ENCODE measurements around the gene KCNAB1.

KCNAB1 gene

DNA sequence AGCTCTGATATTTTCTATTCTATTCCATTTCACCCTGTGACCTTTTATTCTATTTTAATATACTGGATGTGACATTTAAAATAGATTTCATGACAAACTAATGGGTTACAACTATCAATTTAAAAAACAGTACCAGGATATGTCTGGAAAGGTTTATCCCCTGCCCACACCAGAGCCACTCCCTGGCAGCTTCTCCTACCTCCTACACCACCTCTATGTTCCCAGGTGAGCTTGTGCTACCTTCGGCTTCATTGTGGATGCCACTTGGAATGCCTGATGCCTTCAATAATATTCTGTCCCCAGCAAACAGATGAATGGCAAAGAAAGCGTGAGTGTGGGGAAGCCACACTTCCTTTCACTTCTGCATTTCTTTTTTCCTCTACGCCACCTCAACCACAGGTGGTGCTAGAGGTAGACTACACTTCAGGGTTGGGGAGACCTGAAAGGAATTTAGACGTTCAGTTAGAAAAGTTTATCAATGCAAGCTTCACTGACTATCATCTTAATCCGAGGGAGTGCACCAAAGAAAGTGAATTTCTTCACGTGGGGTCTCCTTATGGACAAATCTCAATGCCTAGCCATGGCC, 221.5 kb downstream of the KCNAB1 start:
- Histone ChIP-seq H3K9me3 (ENCODE audit: low read length) (no peaks in the 10 kb centered on the region), H3K9me2 (ENCODE audit: low read depth, low read length) (no peaks in the 10 kb centered on the region), H3K27ac (ENCODE audit: low read depth, low read length, poor library complexity, severe bottlenecking) (no peak overlapping the region), H3K36me3 (ENCODE audit: insufficient read depth, low read length) (no peaks in the 10 kb centered on the region), H3K79me2 (ENCODE audit: insufficient read depth, low read length) (no peaks in the 10 kb centered on the region), H4K20me1 (ENCODE audit: insufficient read depth, low read length) (no peaks in the 10 kb centered on the region), H3K4me2 (ENCODE audit: low read length) (peak overlapping the region; percentile 28), H3F3A (ENCODE audit: insufficient read depth, low read length) (no peaks in the 10 kb centered on the region), H3K4me1 (ENCODE audit: insufficient read depth, low read length, severe bottlenecking) (peaks cover 12% of the 10 kb centered on the region), H2AFZ (ENCODE audit: low read length) (no peak overlapping the region), H3K4me3 (ENCODE audit: low read depth, low read length, poor library complexity, severe bottlenecking) (no peak overlapping the region), H3K27me3 (ENCODE audit: insufficient read depth, low read length) (no peaks in the 10 kb centered on the region), H3K9ac (ENCODE audit: low read length) (no peak overlapping the region)
- TF ChIP-seq EZH2 (IDR thresholded peaks at IDR 0.05; ENCODE audit: borderline replicate concordance, low read length) (no peak), CTCF (IDR thresholded peaks at IDR 0.05; ENCODE audit: low read length) (peak; percentile 68)

DNA sequence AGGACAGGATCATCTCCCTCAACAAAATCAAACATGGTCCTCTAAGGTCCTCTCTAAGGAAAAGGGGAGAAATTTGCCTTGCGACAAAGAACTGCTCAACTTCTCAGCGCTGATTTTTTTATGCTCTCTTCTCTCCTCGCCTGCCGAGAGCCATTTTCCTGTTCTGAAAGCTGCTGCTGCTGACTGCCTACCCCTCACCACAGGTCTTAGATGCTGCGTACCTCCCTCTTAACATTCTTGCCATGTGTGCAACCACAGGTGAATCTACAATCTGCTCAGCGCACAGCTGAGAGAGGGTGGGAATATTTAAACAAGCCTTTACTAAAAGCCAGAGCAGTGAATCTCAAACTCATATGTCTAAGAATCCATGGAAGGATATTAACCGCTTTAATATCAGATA, 223.8 kb downstream of the KCNAB1 start:
- H3K79me2 ChIP-seq (ENCODE audit: insufficient read depth, low read length), result no peaks in the 10 kb centered on the region
- H3K27me3 ChIP-seq (ENCODE audit: insufficient read depth, low read length), result no peaks in the 10 kb centered on the region
- H3F3A ChIP-seq (ENCODE audit: insufficient read depth, low read length), result no peaks in the 10 kb centered on the region
- no peaks in the 10 kb centered on the region for H3K9me3 ChIP-seq (ENCODE audit: low read length)
- no peak overlapping the region for H3K4me2 ChIP-seq (ENCODE audit: low read length)
- no peak for TF ChIP-seq CTCF (IDR thresholded peaks at IDR 0.05; ENCODE audit: low read length)
- no peak for TF ChIP-seq EZH2 (IDR thresholded peaks at IDR 0.05; ENCODE audit: borderline replicate concordance, low read length)
- H3K9ac ChIP-seq (ENCODE audit: low read length), result no peak overlapping the region
- no peaks in the 10 kb centered on the region for H4K20me1 ChIP-seq (ENCODE audit: insufficient read depth, low read length)
- H3K4me3 ChIP-seq (ENCODE audit: low read depth, low read length, poor library complexity, severe bottlenecking), result no peak overlapping the region
- no peak overlapping the region for H2AFZ ChIP-seq (ENCODE audit: low read length)
- H3K4me1 ChIP-seq (ENCODE audit: insufficient read depth, low read length, severe bottlenecking), result peaks cover 12% of the 10 kb centered on the region
- H3K27ac ChIP-seq (ENCODE audit: low read depth, low read length, poor library complexity, severe bottlenecking), result no peak overlapping the region
- H3K9me2 ChIP-seq (ENCODE audit: low read depth, low read length), result no peaks in the 10 kb centered on the region
- no peaks in the 10 kb centered on the region for H3K36me3 ChIP-seq (ENCODE audit: insufficient read depth, low read length)

DNA sequence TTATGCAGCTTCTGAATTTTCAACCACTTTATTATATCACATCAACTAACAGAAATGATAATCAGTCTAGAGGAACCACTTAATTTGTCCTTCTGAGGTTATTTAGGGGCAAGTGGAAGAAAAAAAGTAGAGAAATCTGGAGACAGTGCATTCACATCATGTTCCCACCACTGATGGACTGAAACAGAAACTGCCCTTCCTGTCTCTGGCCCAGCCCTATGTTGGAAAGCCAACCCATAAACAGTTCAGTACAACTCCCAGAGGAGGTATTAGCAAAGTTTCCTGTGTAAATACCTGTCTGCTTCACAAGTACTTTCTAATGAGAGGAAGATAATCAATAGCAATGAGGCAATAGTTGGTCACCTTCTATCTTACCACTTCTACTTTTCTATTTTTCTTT, 228.7 kb downstream of the KCNAB1 start:
- H3K27me3 ChIP-seq (ENCODE audit: insufficient read depth, low read length), result no peaks in the 10 kb centered on the region
- no peak overlapping the region for H3K27ac ChIP-seq (ENCODE audit: low read depth, low read length, poor library complexity, severe bottlenecking)
- no peak overlapping the region for H3K4me3 ChIP-seq (ENCODE audit: low read depth, low read length, poor library complexity, severe bottlenecking)
- no peaks in the 10 kb centered on the region for H3K36me3 ChIP-seq (ENCODE audit: insufficient read depth, low read length)
- no peak for TF ChIP-seq CTCF (IDR thresholded peaks at IDR 0.05; ENCODE audit: low read length)
- TF ChIP-seq EZH2 (IDR thresholded peaks at IDR 0.05; ENCODE audit: borderline replicate concordance, low read length), result no peak
- no peaks in the 10 kb centered on the region for H3K9me2 ChIP-seq (ENCODE audit: low read depth, low read length)
- no peak overlapping the region for H3K9ac ChIP-seq (ENCODE audit: low read length)
- no peaks in the 10 kb centered on the region for H3K79me2 ChIP-seq (ENCODE audit: insufficient read depth, low read length)
- H3K4me1 ChIP-seq (ENCODE audit: insufficient read depth, low read length, severe bottlenecking), result peaks cover 4% of the 10 kb centered on the region
- no peaks in the 10 kb centered on the region for H3K9me3 ChIP-seq (ENCODE audit: low read length)
- no peaks in the 10 kb centered on the region for H4K20me1 ChIP-seq (ENCODE audit: insufficient read depth, low read length)
- no peak overlapping the region for H3K4me2 ChIP-seq (ENCODE audit: low read length)
- no peak overlapping the region for H2AFZ ChIP-seq (ENCODE audit: low read length)
- H3F3A ChIP-seq (ENCODE audit: insufficient read depth, low read length), result no peaks in the 10 kb centered on the region
